Natural killer cell treated with Interleukin-12 subunit alpha and Interleukin-12 subunit beta and Interleukin-15 and Interleukin-18, amount 100 ng/mL, for 72 hours (primary cell): Measurements from ENCODE around the gene GAS6. TPM values are rescaled to one million over a fixed set of nuclear protein-coding genes. Genes with fewer than 3 reads are reported as not detected.

Experiments used
- ATAC-seq, 2 donors: fragments of 150-1000 bp; cut with Tn5 transposase in 1 of 2; sonication (Bioruptor Pico), chemical (Tn5 transposase) in 1 of 2; 2 replicates each; pipeline ENCODE4 v1.10.0; 2021
- DNase-seq: peaks from one replicate; pipeline ENCODE4 v3.0.0; 2022; ENCODE audit warnings: low spot score
- H3K27ac Mint-ChIP-seq, 2 donors: 1 replicate in 1 of 2; 2 replicates in 1 of 2; pipeline ENCODE4 v1.8.0; 2022; ENCODE audit warnings: mixed read lengths in 2 of 2, mild to moderate bottlenecking in 1 of 2, moderate library complexity in 1 of 2
- H3K27me3 Mint-ChIP-seq, 2 donors: 1 replicate in 1 of 2; 2 replicates in 1 of 2; pipeline ENCODE4 v1.8.0; 2022; ENCODE audit warnings: mixed read lengths in 2 of 2
- H3K36me3 Mint-ChIP-seq: one replicate; pipeline ENCODE4 v1.8.0; 2022; ENCODE audit warnings: mixed read lengths
- H3K4me1 Mint-ChIP-seq, 2 donors: 1 replicate in 1 of 2; 2 replicates in 1 of 2; pipeline ENCODE4 v1.8.0; 2022; ENCODE audit warnings: low read depth in 2 of 2, mixed read lengths in 2 of 2, mild to moderate bottlenecking in 1 of 2
- H3K4me3 Mint-ChIP-seq: one replicate; pipeline ENCODE4 v1.8.0; 2022; ENCODE audit warnings: mixed read lengths
- H3K9me3 Mint-ChIP-seq: 2 replicates; pipeline ENCODE4 v1.8.0; 2022; ENCODE audit warnings: mixed read lengths
- total RNA-seq, 2 donors: library from RNA; stranded (reverse); gene quantifications; one replicate each; pipeline ENCODE4 v1.2.3, GENCODE V29; 2022

The GAS6 gene
- total RNA-seq, 2 donors from 2014 or later: 0.45 TPM; not detected in 1

- peaks cover 8 to 21% of the 10 kb centered on the region in 2 donors for H3K4me1 Mint-ChIP-seq
- H3K9me3 Mint-ChIP-seq: peaks cover 13% of the 10 kb centered on the region
- no peak overlapping the region for H3K4me3 Mint-ChIP-seq
- no peaks in the 10 kb centered on the region for H3K36me3 Mint-ChIP-seq
- no peak overlapping the region for H3K27ac Mint-ChIP-seq
- DNase-seq (no peak), ATAC-seq (no peak)
- peaks cover 8 to 10% of the 10 kb centered on the region in 2 donors for H3K27me3 Mint-ChIP-seq
Measured at GRCh38 chr13:113856716-113857065, 7.2 kb downstream of the GAS6 start.

GRCh38 chr13:113855931-113856715 lies 7.8 kb downstream of the GAS6 start:
- peaks cover 8 to 21% of the 10 kb centered on the region in 2 donors for H3K4me1 Mint-ChIP-seq
- DNase-seq (no peak), ATAC-seq (no peak)
- H3K9me3 Mint-ChIP-seq: peaks cover 13% of the 10 kb centered on the region
- no peak overlapping the region for H3K27ac Mint-ChIP-seq
- no peaks in the 10 kb centered on the region for H3K36me3 Mint-ChIP-seq
- H3K27me3 Mint-ChIP-seq: peaks cover 7 to 10% of the 10 kb centered on the region in 2 donors
- no peak overlapping the region for H3K4me3 Mint-ChIP-seq

- Mint-ChIP-seq H3K27ac (no peak overlapping the region), H3K4me1 (peaks cover 6 to 21% of the 10 kb centered on the region in 2 donors), H3K36me3 (no peaks in the 10 kb centered on the region), H3K4me3 (no peak overlapping the region), H3K9me3 (peaks cover 13% of the 10 kb centered on the region), H3K27me3 (peaks cover 2 to 7% of the 10 kb centered on the region in 2 donors)
- ATAC-seq: no peak
- DNase-seq: no peak
Measured at GRCh38 chr13:113855012-113855921, 8.6 kb downstream of the GAS6 start.

GRCh38 chr13:113854238-113855011 lies 9.5 kb downstream of the GAS6 start:
- H3K4me3 Mint-ChIP-seq: no peak overlapping the region
- DNase-seq (no peak), ATAC-seq (peak in 1 of 2 donors; percentile 19)
- no peak overlapping the region for H3K27ac Mint-ChIP-seq
- no peaks in the 10 kb centered on the region for H3K36me3 Mint-ChIP-seq
- peaks cover 6 to 16% of the 10 kb centered on the region in 2 donors for H3K4me1 Mint-ChIP-seq
- H3K9me3 Mint-ChIP-seq: peaks cover 12% of the 10 kb centered on the region
- peaks cover 0 to 7% of the 10 kb centered on the region in 2 donors for H3K27me3 Mint-ChIP-seq

- H3K36me3 Mint-ChIP-seq: no peaks in the 10 kb centered on the region
- H3K27me3 Mint-ChIP-seq: peaks cover 0 to 7% of the 10 kb centered on the region in 2 donors
- peaks cover 4% of the 10 kb centered on the region for H3K9me3 Mint-ChIP-seq
- DNase-seq (no peak), ATAC-seq (no peak)
- H3K4me1 Mint-ChIP-seq: peaks cover 6 to 9% of the 10 kb centered on the region in 2 donors
- H3K4me3 Mint-ChIP-seq: no peak overlapping the region
- no peak overlapping the region for H3K27ac Mint-ChIP-seq
Measured at GRCh38 chr13:113853518-113854237, 10.2 kb downstream of the GAS6 start.

- Mint-ChIP-seq H3K9me3 (no peaks in the 10 kb centered on the region), H3K36me3 (no peaks in the 10 kb centered on the region), H3K4me1 (peaks cover 6 to 9% of the 10 kb centered on the region in 2 donors), H3K4me3 (no peak overlapping the region), H3K27ac (no peak overlapping the region), H3K27me3 (peaks cover 0 to 7% of the 10 kb centered on the region in 2 donors)
- ATAC-seq: no peak
- DNase-seq: no peak
Measured at GRCh38 chr13:113852536-113853517, 11.0 kb downstream of the GAS6 start.

GRCh38 chr13:113851826-113852535 lies 11.9 kb downstream of the GAS6 start:
- H3K9me3 Mint-ChIP-seq: no peaks in the 10 kb centered on the region
- H3K27ac Mint-ChIP-seq: no peak overlapping the region
- DNase-seq (no peak), ATAC-seq (no peak)
- no peaks in the 10 kb centered on the region for H3K36me3 Mint-ChIP-seq
- peaks cover 0 to 7% of the 10 kb centered on the region in 2 donors for H3K27me3 Mint-ChIP-seq
- no peak overlapping the region for H3K4me3 Mint-ChIP-seq
- peaks cover 6 to 9% of the 10 kb centered on the region in 2 donors for H3K4me1 Mint-ChIP-seq

GRCh38 chr13:113851480-113851803 lies 12.4 kb downstream of the GAS6 start:
- peaks cover 0 to 7% of the 10 kb centered on the region in 2 donors for H3K27me3 Mint-ChIP-seq
- H3K9me3 Mint-ChIP-seq: no peaks in the 10 kb centered on the region
- no peak overlapping the region for H3K4me3 Mint-ChIP-seq
- no peak for ATAC-seq
- DNase-seq: no peak
- peaks cover 6 to 9% of the 10 kb centered on the region in 2 donors for H3K4me1 Mint-ChIP-seq
- H3K27ac Mint-ChIP-seq: no peak overlapping the region
- no peaks in the 10 kb centered on the region for H3K36me3 Mint-ChIP-seq

- H3K4me3 Mint-ChIP-seq: no peak overlapping the region
- ATAC-seq (no peak), DNase-seq (no peak)
- peaks cover 0 to 7% of the 10 kb centered on the region in 2 donors for H3K27me3 Mint-ChIP-seq
- no peaks in the 10 kb centered on the region for H3K36me3 Mint-ChIP-seq
- H3K4me1 Mint-ChIP-seq: peaks cover 8 to 9% of the 10 kb centered on the region in 2 donors
- no peaks in the 10 kb centered on the region for H3K9me3 Mint-ChIP-seq
- H3K27ac Mint-ChIP-seq: no peak overlapping the region
Measured at GRCh38 chr13:113850722-113851479, 13.0 kb downstream of the GAS6 start.

- H3K27me3 Mint-ChIP-seq: peaks cover 0 to 7% of the 10 kb centered on the region in 2 donors
- H3K36me3 Mint-ChIP-seq: no peaks in the 10 kb centered on the region
- DNase-seq (no peak), ATAC-seq (no peak)
- peaks cover 9 to 11% of the 10 kb centered on the region in 2 donors for H3K4me1 Mint-ChIP-seq
- no peaks in the 10 kb centered on the region for H3K9me3 Mint-ChIP-seq
- H3K4me3 Mint-ChIP-seq: no peak overlapping the region
- H3K27ac Mint-ChIP-seq: no peak overlapping the region
Measured at GRCh38 chr13:113849981-113850721, 13.7 kb downstream of the GAS6 start.

- H3K27me3 Mint-ChIP-seq: peaks cover 0 to 4% of the 10 kb centered on the region in 2 donors
- no peak overlapping the region for H3K4me3 Mint-ChIP-seq
- H3K4me1 Mint-ChIP-seq: peaks cover 6 to 7% of the 10 kb centered on the region in 2 donors
- H3K9me3 Mint-ChIP-seq: no peaks in the 10 kb centered on the region
- DNase-seq (no peak), ATAC-seq (no peak)
- H3K27ac Mint-ChIP-seq: no peak overlapping the region
- H3K36me3 Mint-ChIP-seq: no peaks in the 10 kb centered on the region
Measured at GRCh38 chr13:113849546-113849945, 14.3 kb downstream of the GAS6 start.
